Stomach (tissue), 9 donors: ENCODE data around the gene HAND2. TPM values are rescaled to one million over a fixed set of nuclear protein-coding genes. Genes with fewer than 3 reads are reported as not detected.

Experiments used
- DNase-seq, 2 donors: peaks; one replicate each; pipeline versions ENCODE4 v3.0.0 to v3.0.0-alpha.2; 2013 to 2019
- H3K27ac ChIP-seq, 5 donors: fragments of 200-600 bp in 4 of 5; sonication (generic) in 4 of 5; one replicate each; pipeline ENCODE4 v1.5.1; 2013 to 2019; ENCODE audit warnings: mild to moderate bottlenecking in 1 of 5, moderate library complexity in 1 of 5
- H3K27me3 ChIP-seq, 3 donors: fragments of 200-600 bp; sonication (generic); one replicate each; pipeline ENCODE4 v1.5.1; 2017 to 2019; ENCODE audit warnings: mixed run types in 1 of 3
- H3K36me3 ChIP-seq, 4 donors: fragments of 200-600 bp; sonication (generic); 1 replicate in 3 of 4; 2 replicates in 1 of 4; pipeline ENCODE4 v1.5.1; 2016 to 2019
- H3K4me1 ChIP-seq, 4 donors: fragments of 200-600 bp; sonication (generic); one replicate each; pipeline ENCODE4 v1.5.1; 2016 to 2019
- H3K4me3 ChIP-seq, 4 donors: fragments of 200-600 bp; sonication (generic) in 3 of 4; one replicate each; pipeline ENCODE4 v1.5.1; 2016 to 2019; ENCODE audit warnings: mild to moderate bottlenecking in 1 of 4
- H3K9me3 ChIP-seq, 4 donors: fragments of 200-600 bp; sonication (generic); one replicate each; pipeline ENCODE4 v1.5.1; 2016 to 2019
- EP300 ChIP-seq: sonication (generic); formaldehyde crosslinking; IDR thresholded peaks from one replicate; pipeline ENCODE4 v1.6.1; 2017; ENCODE audit warnings: antibody characterized with exemption
- POLR2A ChIP-seq, 4 donors: fragments of 450-650 bp; IDR thresholded peaks; one replicate each; pipeline ENCODE4 v1.6.1; 2016; ENCODE audit warnings: antibody characterized with exemption in 4 of 4, control low read depth in 2 of 4, mild to moderate bottlenecking in 1 of 4, moderate library complexity in 1 of 4
- POLR2AphosphoS5 ChIP-seq, 3 donors: sonication (generic); formaldehyde crosslinking; IDR thresholded peaks; one replicate each; pipeline ENCODE4 v1.6.1; 2016; ENCODE audit warnings: antibody characterized with exemption in 3 of 3
- WGBS, 5 donors: extraction: QIAGEN DNeasy Blood & Tissue Kit in 3 of 5; methylation state at CpG; one replicate each; pipeline versions ENCODE4 v1.1.5 to v1.1.7; 2013 to 2018; 5-methylcytosine and 5-hydroxymethylcytosine counted together
- intact Hi-C: fragments of 100-400 bp; cut with DNase I; formaldehyde crosslinking; loops from one replicate; pipeline ENCODE4 v1.15.1; 2023; ENCODE audit warnings: low total_unique reads
- polyA plus RNA-seq, 3 donors: library from polyadenylated mRNA; stranded (reverse); fragments of 200-250 nt; gene quantifications; one replicate each; pipeline ENCODE4 v1.2.3, GENCODE V29; 2013
- total RNA-seq, 5 donors: library from RNA; depleted of rRNA; stranded (reverse); fragments of >200 nt; gene quantifications; one replicate each; pipeline versions ENCODE4 v1.1.0 to v1.2.3, GENCODE V29; 2014 to 2016
- TF ChIP-seq, protein P1 (sequence below), 7 experiments: fragments of 450-650 bp in 4 of 7; fragments of 200-600 bp in 3 of 7; sonication (generic) in 3 of 7; IDR thresholded peaks; one replicate each; pipeline ENCODE4 v1.5.1; 2016 to 2019; ENCODE audit warnings: antibody characterized with exemption in 7 of 7, control low read depth in 2 of 7, mild to moderate bottlenecking in 1 of 7
- donor health status: healthy with polysubstance abuse.
- donor health status: Bipolar disorder and iron deficiency.
- donor health status: healthy.

The HAND2 gene
- total and polyA plus RNA-seq, 8 donors, result 1.9 to 234 (median 19.6) TPM

DNA sequence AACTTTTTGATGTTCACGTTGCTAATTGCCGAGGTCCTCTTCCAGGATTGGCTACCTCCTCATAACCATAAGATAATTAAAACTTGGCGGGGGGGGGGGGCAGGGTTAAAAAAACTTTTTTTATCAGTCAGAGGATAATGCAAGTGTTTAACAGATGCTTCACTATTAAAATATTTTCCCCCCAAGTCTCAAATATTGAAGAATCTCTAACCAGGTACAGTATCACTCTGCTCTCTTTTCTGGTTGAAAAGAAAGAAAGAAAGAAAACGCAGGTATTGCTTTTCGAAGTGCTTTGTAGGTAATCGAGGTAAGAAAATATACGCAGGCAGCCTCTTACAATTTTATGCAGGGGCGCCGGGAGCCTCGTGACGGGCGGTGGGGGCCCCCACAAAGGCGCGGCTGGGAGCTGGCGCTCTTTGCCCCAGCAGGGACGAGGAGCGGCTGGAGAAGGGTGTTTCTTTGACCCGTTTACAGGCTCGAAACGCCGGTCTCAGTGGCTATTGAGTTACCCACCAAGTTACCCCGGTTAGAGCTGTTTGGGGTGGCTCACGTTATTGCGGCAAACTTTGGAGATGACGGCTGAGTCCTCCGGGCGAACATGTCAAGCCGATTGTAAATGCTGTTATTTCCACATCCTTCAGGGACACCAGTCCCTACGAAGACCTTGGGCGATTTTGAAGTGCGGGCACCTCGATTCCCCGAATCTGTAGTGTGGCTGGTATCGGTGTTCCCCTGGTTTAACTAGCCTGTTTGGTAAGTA lies 477 bp upstream of the HAND2 start:
- Histone ChIP-seq H3K27me3 (peaks cover 0 to 100% (median 90%) of the 10 kb centered on the region in 3 donors), H3K36me3 (peaks cover 0 to 24% (median 0%) of the 10 kb centered on the region in 4 donors), H3K4me3 (peak overlapping the region; percentile 49 to 64 (median 60)), H3K9me3 (peaks cover 0 to 11% (median 0%) of the 10 kb centered on the region in 4 donors), H3K27ac (peak overlapping the region in 4 of 5 donors; percentile 82 to 92 (median 84)), H3K4me1 (peaks cover 9 to 25% (median 21%) of the 10 kb centered on the region in 4 donors)
- intact Hi-C loops, result no loop called here
- peak in 1 of 2 donors; percentile 43 for DNase-seq
- 7 to 14% (median 8%) methylated on average over 32 to 34 of the region's 34 CpGs for whole genome bisulfite sequencing, 5 donors
- no peak for TF ChIP-seq POLR2AphosphoS5 (IDR thresholded peaks at IDR 0.05)
- TF ChIP-seq, protein P1, sequence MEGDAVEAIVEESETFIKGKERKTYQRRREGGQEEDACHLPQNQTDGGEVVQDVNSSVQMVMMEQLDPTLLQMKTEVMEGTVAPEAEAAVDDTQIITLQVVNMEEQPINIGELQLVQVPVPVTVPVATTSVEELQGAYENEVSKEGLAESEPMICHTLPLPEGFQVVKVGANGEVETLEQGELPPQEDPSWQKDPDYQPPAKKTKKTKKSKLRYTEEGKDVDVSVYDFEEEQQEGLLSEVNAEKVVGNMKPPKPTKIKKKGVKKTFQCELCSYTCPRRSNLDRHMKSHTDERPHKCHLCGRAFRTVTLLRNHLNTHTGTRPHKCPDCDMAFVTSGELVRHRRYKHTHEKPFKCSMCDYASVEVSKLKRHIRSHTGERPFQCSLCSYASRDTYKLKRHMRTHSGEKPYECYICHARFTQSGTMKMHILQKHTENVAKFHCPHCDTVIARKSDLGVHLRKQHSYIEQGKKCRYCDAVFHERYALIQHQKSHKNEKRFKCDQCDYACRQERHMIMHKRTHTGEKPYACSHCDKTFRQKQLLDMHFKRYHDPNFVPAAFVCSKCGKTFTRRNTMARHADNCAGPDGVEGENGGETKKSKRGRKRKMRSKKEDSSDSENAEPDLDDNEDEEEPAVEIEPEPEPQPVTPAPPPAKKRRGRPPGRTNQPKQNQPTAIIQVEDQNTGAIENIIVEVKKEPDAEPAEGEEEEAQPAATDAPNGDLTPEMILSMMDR (IDR thresholded peaks at IDR 0.05), result no peak
- TF ChIP-seq POLR2A (IDR thresholded peaks at IDR 0.05), result no peak
- no peak for TF ChIP-seq EP300

DNA sequence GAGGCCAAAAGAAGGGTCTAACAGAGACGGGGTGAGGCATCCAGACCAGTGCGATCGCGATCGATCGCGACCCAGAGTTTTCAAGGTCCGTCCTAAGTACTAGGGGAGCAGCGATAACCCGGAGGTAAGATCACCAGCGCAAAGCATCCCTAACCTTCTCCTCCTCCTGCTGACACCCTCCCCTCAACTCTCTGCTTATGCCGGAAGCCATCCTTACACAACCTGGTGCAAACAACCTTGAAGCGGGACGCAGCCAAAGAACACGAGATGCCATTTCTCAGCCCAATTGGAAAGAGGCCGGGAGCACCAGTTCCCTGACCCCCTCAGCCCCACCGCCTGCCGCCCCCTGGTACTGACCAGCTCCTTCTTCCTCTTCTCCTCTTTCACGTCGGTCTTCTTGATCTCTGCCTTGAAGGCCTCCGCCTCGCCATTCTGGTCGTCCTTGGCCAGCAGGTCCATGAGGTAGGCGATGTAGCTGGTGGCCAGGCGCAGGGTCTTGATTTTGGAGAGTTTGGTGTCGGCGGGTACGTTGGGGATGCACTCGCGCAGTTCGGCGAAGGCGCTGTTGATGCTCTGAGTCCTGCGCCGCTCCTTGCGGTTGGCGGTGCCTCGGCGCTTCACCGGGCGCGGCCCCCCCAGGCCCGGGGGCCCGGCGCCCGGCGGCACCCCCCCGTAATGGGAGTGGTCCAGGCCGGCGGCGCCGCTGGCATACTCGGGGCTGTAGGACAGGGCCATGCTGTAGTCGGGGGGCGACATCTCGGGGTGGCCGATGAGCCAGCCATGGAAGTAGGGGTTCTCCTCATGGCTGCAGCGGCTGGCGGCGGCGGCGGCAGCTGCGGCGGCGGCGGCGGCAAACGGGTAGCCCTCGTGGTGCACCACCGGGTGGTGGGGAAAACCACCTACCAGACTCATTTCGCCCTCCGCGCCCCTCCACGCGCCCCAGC lies 1.4 kb downstream of the HAND2 start:
- Histone ChIP-seq H3K27me3 (peaks cover 0 to 100% (median 94%) of the 10 kb centered on the region in 3 donors), H3K4me1 (peaks cover 9 to 35% (median 21%) of the 10 kb centered on the region in 4 donors), H3K27ac (peak overlapping the region in 4 of 5 donors; percentile 72 to 92 (median 78)), H3K4me3 (peak overlapping the region; percentile 49 to 64 (median 60)), H3K9me3 (peaks cover 0 to 11% (median 0%) of the 10 kb centered on the region in 4 donors), H3K36me3 (peaks cover 0 to 37% (median 0%) of the 10 kb centered on the region in 4 donors)
- DNase-seq, result peak in 1 of 2 donors; percentile 52
- TF ChIP-seq POLR2AphosphoS5 (IDR thresholded peaks at IDR 0.05), result no peak
- TF ChIP-seq POLR2A (IDR thresholded peaks at IDR 0.05), result no peak
- TF ChIP-seq EP300, result no peak
- TF ChIP-seq, protein P1 (IDR thresholded peaks at IDR 0.05), result no peak
- intact Hi-C loops, result no loop called here
- WGBS, 5 donors, result 2 to 12% (median 8%) methylated on average over 36 to 75 of the region's 75 CpGs

DNA sequence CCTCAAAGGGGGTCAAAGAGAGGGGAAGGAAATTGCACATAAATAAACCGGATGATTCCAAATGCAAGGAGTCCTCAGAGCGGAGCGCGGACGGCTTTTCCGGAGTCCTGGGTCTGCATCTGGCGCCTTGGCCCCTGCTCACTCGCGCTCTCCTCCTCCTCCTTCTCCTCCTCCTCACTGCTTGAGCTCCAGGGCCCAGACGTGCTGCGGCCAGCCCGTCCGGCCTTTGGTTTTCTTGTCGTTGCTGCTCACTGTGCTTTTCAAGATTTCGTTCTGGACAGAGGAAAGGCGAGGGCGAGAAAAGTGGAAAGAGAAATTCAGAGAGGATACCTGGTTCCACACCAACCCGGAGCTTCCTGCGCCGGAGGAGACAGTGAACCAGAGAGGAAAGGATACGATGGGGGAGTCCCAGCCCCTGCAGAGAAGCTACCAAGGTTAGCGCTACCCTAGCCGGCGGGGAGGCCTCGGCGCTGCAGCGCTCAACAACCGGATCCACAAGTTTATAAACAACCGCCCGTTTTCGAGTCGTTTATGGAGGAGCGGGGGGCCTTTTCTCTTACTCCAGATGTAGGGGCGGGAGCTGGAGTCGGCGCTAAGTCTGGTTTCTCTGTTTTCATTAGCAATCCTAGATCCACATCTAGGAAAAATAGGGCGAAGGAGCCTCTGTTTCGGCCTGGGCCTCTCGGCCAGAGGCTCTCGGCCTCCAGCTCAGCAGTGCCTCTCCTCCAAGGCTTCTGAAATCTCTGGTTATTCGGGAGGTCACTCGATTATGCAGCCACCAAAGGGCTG lies 2.7 kb downstream of the HAND2 start:
- TF ChIP-seq POLR2AphosphoS5 (IDR thresholded peaks at IDR 0.05) (no peak), POLR2A (IDR thresholded peaks at IDR 0.05) (no peak), EP300 (no peak)
- TF ChIP-seq, protein P1 (IDR thresholded peaks at IDR 0.05), result no peak
- no peak for DNase-seq
- H3K4me1 ChIP-seq, result peaks cover 13 to 48% (median 26%) of the 10 kb centered on the region in 4 donors
- intact Hi-C loops, result no loop called here
- peak overlapping the region in 4 of 5 donors; percentile 72 to 92 (median 78) for H3K27ac ChIP-seq
- H3K27me3 ChIP-seq, result peaks cover 0 to 100% (median 96%) of the 10 kb centered on the region in 3 donors
- H3K9me3 ChIP-seq, result peaks cover 0 to 11% (median 0%) of the 10 kb centered on the region in 4 donors
- WGBS, 5 donors, result 7 to 17% (median 12%) methylated on average over 34 to 42 of the region's 42 CpGs
- peaks cover 0 to 37% (median 0%) of the 10 kb centered on the region in 4 donors for H3K36me3 ChIP-seq
- peak overlapping the region; percentile 49 to 64 (median 60) for H3K4me3 ChIP-seq
